Measurements from ENCODE around the gene SUMO3.

Gene SUMO3

DNA sequence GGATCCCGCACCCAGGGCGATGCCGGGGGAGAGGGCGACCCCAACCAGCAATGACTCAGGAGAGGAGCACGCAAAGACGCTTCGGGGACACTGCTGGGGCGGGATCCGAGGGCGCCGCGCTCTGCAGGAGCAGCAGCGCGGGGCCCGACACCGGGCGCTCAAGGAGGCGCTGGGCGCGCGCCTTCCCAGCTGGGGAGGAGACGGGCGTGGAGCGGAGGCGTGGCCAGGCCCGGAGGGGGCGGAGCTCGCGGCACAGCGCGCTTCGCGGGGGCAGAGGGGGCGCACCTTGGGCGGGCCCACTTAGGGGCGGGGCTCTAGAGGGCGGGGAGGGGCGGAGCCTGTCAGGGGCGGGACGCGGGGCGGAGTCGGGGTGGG is 369 bp downstream of the SUMO3 start:
- DNase-seq (ENCODE audit: low spot score), result peak; percentile 92
- H3K27ac ChIP-seq, result peak overlapping the region in 1 of 2 donors; percentile 94
- TF ChIP-seq, protein P1, sequence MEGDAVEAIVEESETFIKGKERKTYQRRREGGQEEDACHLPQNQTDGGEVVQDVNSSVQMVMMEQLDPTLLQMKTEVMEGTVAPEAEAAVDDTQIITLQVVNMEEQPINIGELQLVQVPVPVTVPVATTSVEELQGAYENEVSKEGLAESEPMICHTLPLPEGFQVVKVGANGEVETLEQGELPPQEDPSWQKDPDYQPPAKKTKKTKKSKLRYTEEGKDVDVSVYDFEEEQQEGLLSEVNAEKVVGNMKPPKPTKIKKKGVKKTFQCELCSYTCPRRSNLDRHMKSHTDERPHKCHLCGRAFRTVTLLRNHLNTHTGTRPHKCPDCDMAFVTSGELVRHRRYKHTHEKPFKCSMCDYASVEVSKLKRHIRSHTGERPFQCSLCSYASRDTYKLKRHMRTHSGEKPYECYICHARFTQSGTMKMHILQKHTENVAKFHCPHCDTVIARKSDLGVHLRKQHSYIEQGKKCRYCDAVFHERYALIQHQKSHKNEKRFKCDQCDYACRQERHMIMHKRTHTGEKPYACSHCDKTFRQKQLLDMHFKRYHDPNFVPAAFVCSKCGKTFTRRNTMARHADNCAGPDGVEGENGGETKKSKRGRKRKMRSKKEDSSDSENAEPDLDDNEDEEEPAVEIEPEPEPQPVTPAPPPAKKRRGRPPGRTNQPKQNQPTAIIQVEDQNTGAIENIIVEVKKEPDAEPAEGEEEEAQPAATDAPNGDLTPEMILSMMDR (IDR thresholded peaks at IDR 0.05), result no peak
- H3K4me3 ChIP-seq, result peak overlapping the region; percentile 77

DNA sequence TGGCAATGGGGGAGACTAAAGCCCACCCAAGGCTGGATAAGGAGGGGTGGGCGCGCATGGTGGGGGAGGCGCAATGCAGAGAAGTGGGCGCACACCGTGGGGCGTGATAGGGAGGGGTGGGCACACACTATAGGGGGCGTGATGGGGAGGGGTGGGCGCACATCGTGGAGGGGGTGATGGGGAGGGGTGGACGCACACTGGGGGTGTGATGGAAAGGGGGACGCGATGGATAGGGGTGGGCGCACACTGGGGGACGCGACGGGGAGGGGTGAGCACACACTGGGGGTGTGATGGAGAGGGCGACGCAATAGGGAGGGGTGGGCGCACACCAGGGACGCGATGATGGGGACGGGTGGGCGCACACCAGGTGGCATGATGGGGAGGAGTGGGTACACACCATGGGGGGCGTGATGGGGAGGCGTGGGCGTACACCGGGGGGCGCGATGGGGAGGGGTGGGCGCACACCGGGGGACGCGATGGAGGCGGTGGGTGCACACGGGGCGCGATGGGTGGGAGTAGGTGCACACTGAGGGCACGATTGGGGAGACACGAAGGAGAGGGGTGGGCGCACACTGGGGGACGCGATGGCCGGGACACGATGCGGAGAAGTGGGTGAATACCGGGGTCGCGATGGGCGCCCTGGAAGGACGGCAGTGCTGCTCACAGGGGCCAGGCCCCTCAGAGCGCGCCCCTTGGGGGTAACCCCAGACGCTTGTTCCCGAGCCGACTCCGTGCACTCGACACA is 929 bp downstream of the SUMO3 start:
- TF ChIP-seq, protein P1 (IDR thresholded peaks at IDR 0.05), result no peak
- Histone ChIP-seq H3K27ac (peak overlapping the region in 1 of 2 donors; percentile 94), H3K4me3 (peak overlapping the region; percentile 77)
- no peak for DNase-seq (ENCODE audit: low spot score)

DNA sequence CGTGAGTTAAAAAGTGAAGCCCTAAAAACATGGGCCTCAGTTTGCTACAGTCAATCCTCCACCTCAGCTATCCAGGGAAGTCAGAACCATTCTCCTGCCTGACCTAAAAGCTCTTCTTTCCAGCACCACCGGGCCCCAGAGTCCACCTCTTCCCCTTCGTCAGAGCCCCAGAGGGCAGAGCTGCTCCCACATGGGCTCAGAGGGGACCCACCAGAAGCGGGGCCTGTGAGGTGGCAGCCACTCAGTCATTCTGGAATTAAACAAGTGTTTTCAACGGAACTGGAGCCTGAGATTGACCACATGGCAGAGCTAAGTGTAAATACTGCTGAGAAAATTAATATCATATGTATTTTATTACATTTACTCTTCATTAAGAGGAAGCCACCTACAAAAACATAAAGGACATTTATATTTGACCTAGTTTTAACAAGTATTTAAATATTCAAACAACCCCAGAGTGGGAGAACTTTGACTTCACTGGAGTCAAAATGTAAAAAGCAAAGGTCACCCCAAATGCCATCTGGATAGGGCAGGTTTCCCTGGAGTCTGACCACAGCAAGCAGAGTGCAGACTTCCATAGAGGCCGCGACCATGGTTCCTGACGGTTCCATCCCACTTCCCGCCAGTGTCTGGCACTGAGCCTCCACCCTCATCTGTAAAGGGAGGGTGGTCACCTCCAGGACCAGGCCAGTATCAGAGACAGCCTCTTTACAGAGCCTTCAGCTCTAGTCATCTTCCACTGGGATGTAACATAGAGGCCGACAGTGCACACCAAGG is 1.8 kb downstream of the SUMO3 start:
- TF ChIP-seq, protein P1 (IDR thresholded peaks at IDR 0.05), result no peak
- H3K27ac ChIP-seq, result peak overlapping the region in 1 of 2 donors; percentile 94
- DNase-seq (ENCODE audit: low spot score), result no peak
- H3K4me3 ChIP-seq, result peak overlapping the region; percentile 77

DNA sequence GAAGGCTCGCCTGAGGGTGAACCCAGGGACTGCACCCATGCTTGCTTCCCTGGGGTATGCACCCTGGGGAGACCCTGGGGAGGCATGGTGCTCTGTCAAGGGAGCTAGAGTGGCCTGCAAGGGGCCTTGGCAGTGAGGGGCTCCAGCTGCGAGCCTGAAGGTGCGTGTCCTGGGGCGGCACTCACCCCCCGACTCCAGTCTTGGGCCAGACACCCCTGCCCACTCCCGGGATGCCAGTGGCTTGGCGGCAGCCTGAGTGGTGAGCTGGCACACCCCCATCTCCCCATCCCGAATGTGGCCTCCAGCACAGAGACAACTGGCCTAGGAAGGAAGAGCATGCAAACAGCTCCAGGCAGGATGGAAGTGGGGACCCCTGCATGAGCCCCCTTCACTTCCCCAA is 2.6 kb downstream of the SUMO3 start:
- Histone ChIP-seq H3K27ac (peak overlapping the region in 1 of 2 donors; percentile 40), H3K4me3 (no peak overlapping the region)
- no peak for DNase-seq (ENCODE audit: low spot score)
- TF ChIP-seq, protein P1 (IDR thresholded peaks at IDR 0.05), result no peak

DNA sequence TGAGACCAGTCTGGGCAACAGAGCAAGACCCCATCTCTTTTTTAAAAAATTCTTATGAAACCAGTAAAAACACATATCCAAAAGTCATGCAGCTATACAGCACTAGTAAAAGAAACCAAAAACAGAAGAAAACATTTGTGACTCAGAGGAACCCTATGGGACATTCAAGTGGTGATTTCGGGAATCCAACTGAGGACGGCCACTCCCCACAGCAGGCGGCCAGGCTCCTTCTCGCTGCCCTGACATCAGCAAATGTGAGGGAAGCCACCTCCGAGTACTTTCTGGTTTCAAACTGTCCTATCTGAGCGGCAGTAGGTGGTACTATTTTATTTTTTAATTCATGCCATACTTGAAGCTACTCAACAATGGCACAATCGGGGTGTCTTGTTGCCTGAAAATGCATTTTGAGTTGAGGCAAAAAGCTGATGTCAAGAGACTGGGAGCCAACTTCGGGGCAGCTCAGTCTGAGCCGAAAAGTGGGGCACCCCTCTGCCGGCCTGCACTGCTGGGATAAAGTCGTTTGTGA is 3.3 kb downstream of the SUMO3 start:
- H3K4me3 ChIP-seq, result no peak overlapping the region
- no peak for DNase-seq (ENCODE audit: low spot score)
- TF ChIP-seq, protein P1 (IDR thresholded peaks at IDR 0.05), result no peak

DNA sequence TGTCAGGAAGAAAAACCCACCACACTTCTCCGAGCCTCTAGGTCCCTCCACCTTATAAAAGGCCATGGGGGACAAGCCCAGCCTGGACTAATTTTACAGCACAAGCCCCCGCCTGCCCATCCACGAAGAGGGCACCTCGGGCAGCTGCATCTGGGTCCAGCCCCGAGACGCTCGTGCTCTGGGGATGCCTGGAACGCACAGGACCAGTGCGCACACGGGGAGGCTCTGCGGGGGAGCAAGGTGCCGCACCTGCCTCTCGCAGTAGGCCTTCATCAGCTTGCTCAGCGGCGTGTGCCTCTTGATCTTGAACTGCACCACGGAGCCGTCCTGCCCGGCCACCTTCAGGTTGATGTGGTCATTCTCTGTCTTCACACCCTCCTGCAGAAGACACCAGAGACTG is 4.1 kb downstream of the SUMO3 start:
- no peak for DNase-seq (ENCODE audit: low spot score)
- H3K27ac ChIP-seq, result no peak overlapping the region
- H3K4me3 ChIP-seq, result no peak overlapping the region
- TF ChIP-seq, protein P1 (IDR thresholded peaks at IDR 0.05), result no peak

More for the DNA sequence above, 3.3 kb downstream of the SUMO3 start:
- peak overlapping the region in 1 of 2 donors; percentile 40 for H3K27ac ChIP-seq
